GM21381 (cell line): ENCODE results near the gene MARF1.
"Not testable (repeated sequence)": the region's sequence is repeated elsewhere in the genome, so short reads cannot be mapped to it uniquely, and the experiment has no call there.

Experiments used
- ATAC-seq: cut with Tn5 transposase; IDR thresholded peaks from one replicate; pipeline ENCODE4 v1.9.1; 2021; ENCODE audit warnings: mild to moderate bottlenecking, moderate library complexity; ENCODE audit not compliant: unreplicated experiment

Gene MARF1

GRCh38 chr16:15621889-15622288 lies 21.1 kb downstream of the MARF1 start:
- ATAC-seq, result no peak

GRCh38 chr16:15621456-15621855 lies 21.5 kb downstream of the MARF1 start:
- no peak for ATAC-seq

GRCh38 chr16:15620611-15621195 lies 22.3 kb downstream of the MARF1 start:
- ATAC-seq, result no peak

- no peak for ATAC-seq
These were observed 24.6 kb downstream of the MARF1 start for GRCh38 chr16:15618392-15618791.

GRCh38 chr16:15617901-15618300 lies 25.1 kb downstream of the MARF1 start:
- no peak for ATAC-seq

- no peak for ATAC-seq
These were observed 26.3 kb downstream of the MARF1 start for GRCh38 chr16:15616475-15617165.

GRCh38 chr16:15616012-15616411 lies 26.9 kb downstream of the MARF1 start:
- no peak for ATAC-seq

GRCh38 chr16:15613676-15614075 lies 29.3 kb downstream of the MARF1 start:
- no peak for ATAC-seq

GRCh38 chr16:15611610-15612009 lies 31.3 kb downstream of the MARF1 start:
- ATAC-seq, result no peak

GRCh38 chr16:15610369-15610871 lies 32.5 kb downstream of the MARF1 start:
- no peak for ATAC-seq

GRCh38 chr16:15609286-15609649 lies 33.7 kb downstream of the MARF1 start:
- no peak for ATAC-seq

- ATAC-seq, result no peak
These were observed 34.3 kb downstream of the MARF1 start for GRCh38 chr16:15608398-15609285.

- no peak for ATAC-seq
These were observed 35.1 kb downstream of the MARF1 start for GRCh38 chr16:15607700-15608396.

GRCh38 chr16:15607221-15607699 lies 35.7 kb downstream of the MARF1 start:
- not testable (repeated sequence) for ATAC-seq

- ATAC-seq, result no peak
These were observed 36.3 kb downstream of the MARF1 start for GRCh38 chr16:15606518-15607220.

GRCh38 chr16:15605839-15606517 lies 37.0 kb downstream of the MARF1 start:
- ATAC-seq, result no peak

GRCh38 chr16:15604460-15605440 lies 38.2 kb downstream of the MARF1 start:
- ATAC-seq, result no peak

GRCh38 chr16:15602285-15603044 lies 40.5 kb downstream of the MARF1 start:
- ATAC-seq, result no peak
